ENCODE measurements around the gene HAUS6.
"Not testable (repeated sequence)": the region's sequence is repeated elsewhere in the genome, so short reads cannot be mapped to it uniquely, and the experiment has no call there.

Gene HAUS6

DNA sequence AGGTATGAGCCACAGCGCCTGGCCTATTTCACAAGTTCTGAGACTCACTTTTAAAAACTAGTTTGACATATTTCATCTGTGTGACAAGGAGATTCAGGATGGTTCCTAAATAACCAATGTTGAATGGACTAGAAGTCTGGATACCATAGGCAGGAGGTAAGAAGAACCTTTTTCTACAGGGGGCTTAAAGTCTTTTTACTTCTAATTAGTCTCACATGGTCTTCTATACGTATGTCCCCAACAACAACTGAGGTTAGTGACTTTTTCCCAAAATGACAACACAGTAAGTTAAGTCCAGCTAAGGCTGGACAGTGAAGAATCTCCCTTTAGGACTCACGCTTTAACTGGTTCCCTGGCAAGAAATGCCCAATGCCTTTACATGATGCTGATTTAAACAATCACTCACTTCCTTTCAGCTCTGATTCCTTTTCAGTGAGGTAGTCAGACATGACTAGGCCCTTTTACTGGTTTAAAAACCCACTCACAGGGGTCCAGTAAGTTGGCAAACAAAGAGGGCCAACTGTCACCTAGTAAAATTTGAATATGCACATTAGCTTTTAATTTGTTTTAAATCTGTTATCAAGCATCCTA is 12.1 kb upstream of the HAUS6 start:
- no peaks in the 10 kb centered on the region for H4K20me1 ChIP-seq (ENCODE audit: low read depth, low read length)
- H3K79me2 ChIP-seq (ENCODE audit: insufficient read depth, low read length), result no peaks in the 10 kb centered on the region
- H3K36me3 ChIP-seq (ENCODE audit: low read length), result peaks cover 10% of the 10 kb centered on the region; the same call in 1 of the 2 replicates
- H3K27ac ChIP-seq (ENCODE audit: low read depth, low read length), result no peak overlapping the region
- no peaks in the 10 kb centered on the region for H3F3A ChIP-seq (ENCODE audit: insufficient read depth)
- H3K9me2 ChIP-seq (replicated peaks; ENCODE audit: insufficient read depth, low read length), result no peaks in the 10 kb centered on the region
- no peak overlapping the region for H3K4me3 ChIP-seq (ENCODE audit: insufficient read depth, low read length, poor library complexity, severe bottlenecking)
- H3K9me3 ChIP-seq (ENCODE audit: insufficient read depth, low read length), result no peaks in the 10 kb centered on the region
- no peak overlapping the region for H2AFZ ChIP-seq (ENCODE audit: low read depth, low read length, severe bottlenecking)
- no peak overlapping the region for H3K9ac ChIP-seq (ENCODE audit: low read length)
- no peaks in the 10 kb centered on the region for H3K27me3 ChIP-seq (ENCODE audit: low read length)
- TF ChIP-seq CTCF (IDR thresholded peaks at IDR 0.05; ENCODE audit: insufficient read depth, low read length, poor library complexity, severe bottlenecking) (no peak), EZH2phosphoT487 (conservative IDR thresholded peaks at IDR 0.05; ENCODE audit: low read length) (no peak)
- H3K4me2 ChIP-seq (ENCODE audit: low read depth, low read length, poor library complexity, severe bottlenecking), result no peak overlapping the region

DNA sequence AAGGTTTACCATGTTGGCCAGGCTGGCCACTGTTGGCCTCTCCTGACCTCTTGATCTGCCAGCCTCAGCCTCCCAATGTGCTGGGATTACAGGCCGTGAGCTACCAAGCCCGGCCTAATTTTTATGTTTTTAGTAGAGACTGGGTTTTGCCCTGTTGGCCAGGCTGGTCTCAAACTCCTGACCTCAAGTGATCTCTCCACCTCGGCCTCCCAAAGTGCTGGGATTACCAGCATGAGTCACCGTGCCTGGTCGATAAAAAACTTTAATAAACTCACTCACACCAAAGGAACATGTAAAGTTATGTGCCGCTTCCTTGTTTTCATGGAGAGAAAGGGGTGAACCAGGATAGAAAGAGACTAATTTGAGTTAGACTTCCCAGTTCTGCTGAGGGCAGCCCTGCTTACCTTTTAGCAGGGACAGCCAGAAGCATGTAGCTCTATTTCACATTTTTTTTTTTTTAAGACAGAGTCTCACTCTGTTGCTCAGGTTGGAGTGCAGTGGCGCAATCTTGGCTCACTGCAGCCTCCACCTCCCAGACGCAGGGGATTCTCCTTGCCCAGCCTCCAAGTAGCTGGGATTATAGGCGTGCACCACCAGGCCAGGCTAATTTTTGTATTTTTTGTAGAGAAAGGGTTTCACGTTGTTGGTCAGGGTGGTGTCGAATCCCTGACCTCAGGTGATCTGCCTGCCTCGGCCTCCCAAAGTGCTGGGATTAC is 11.4 kb upstream of the HAUS6 start:
- Histone ChIP-seq H3K27ac (ENCODE audit: low read depth, low read length) (no peak overlapping the region), H4K20me1 (ENCODE audit: low read depth, low read length) (no peaks in the 10 kb centered on the region), H3F3A (ENCODE audit: insufficient read depth) (no peaks in the 10 kb centered on the region), H3K9me2 (replicated peaks; ENCODE audit: insufficient read depth, low read length) (no peaks in the 10 kb centered on the region), H3K36me3 (ENCODE audit: low read length) (peaks cover 8% of the 10 kb centered on the region; the same call in 1 of the 2 replicates), H2AFZ (ENCODE audit: low read depth, low read length, severe bottlenecking) (no peak overlapping the region), H3K27me3 (ENCODE audit: low read length) (no peaks in the 10 kb centered on the region), H3K4me2 (ENCODE audit: low read depth, low read length, poor library complexity, severe bottlenecking) (no peak overlapping the region), H3K79me2 (ENCODE audit: insufficient read depth, low read length) (no peaks in the 10 kb centered on the region), H3K9me3 (ENCODE audit: insufficient read depth, low read length) (no peaks in the 10 kb centered on the region), H3K4me3 (ENCODE audit: insufficient read depth, low read length, poor library complexity, severe bottlenecking) (no peak overlapping the region), H3K9ac (ENCODE audit: low read length) (no peak overlapping the region)
- TF ChIP-seq CTCF (IDR thresholded peaks at IDR 0.05; ENCODE audit: insufficient read depth, low read length, poor library complexity, severe bottlenecking) (no peak), EZH2phosphoT487 (conservative IDR thresholded peaks at IDR 0.05; ENCODE audit: low read length) (no peak)

- H3F3A ChIP-seq (ENCODE audit: insufficient read depth); H3K27me3 ChIP-seq (ENCODE audit: low read length); H3K27ac ChIP-seq (ENCODE audit: low read depth, low read length); H3K79me2 ChIP-seq (ENCODE audit: insufficient read depth, low read length); H3K9ac ChIP-seq (ENCODE audit: low read length); H2AFZ ChIP-seq (ENCODE audit: low read depth, low read length, severe bottlenecking); H3K9me3 ChIP-seq (ENCODE audit: insufficient read depth, low read length); H3K4me3 ChIP-seq (ENCODE audit: insufficient read depth, low read length, poor library complexity, severe bottlenecking); H3K9me2 ChIP-seq (replicated peaks; ENCODE audit: insufficient read depth, low read length); H3K36me3 ChIP-seq (ENCODE audit: low read length); H4K20me1 ChIP-seq (ENCODE audit: low read depth, low read length); H3K4me2 ChIP-seq (ENCODE audit: low read depth, low read length, poor library complexity, severe bottlenecking): not testable (repeated sequence)
Observed at GRCh38 chr9:19113064-19113611, 10.4 kb upstream of the HAUS6 start.

GRCh38 chr9:19108038-19108437 is 5.3 kb upstream of the HAUS6 start:
- no peak overlapping the region for H3K4me2 ChIP-seq (ENCODE audit: low read depth, low read length, poor library complexity, severe bottlenecking)
- no peaks in the 10 kb centered on the region for H3K36me3 ChIP-seq (ENCODE audit: low read length)
- H3K4me3 ChIP-seq (ENCODE audit: insufficient read depth, low read length, poor library complexity, severe bottlenecking), result no peak overlapping the region
- H2AFZ ChIP-seq (ENCODE audit: low read depth, low read length, severe bottlenecking), result no peak overlapping the region
- no peaks in the 10 kb centered on the region for H3K27me3 ChIP-seq (ENCODE audit: low read length)
- TF ChIP-seq EZH2phosphoT487 (conservative IDR thresholded peaks at IDR 0.05; ENCODE audit: low read length), result no peak
- TF ChIP-seq CTCF (IDR thresholded peaks at IDR 0.05; ENCODE audit: insufficient read depth, low read length, poor library complexity, severe bottlenecking), result no peak
- H4K20me1 ChIP-seq (ENCODE audit: low read depth, low read length), result no peaks in the 10 kb centered on the region
- no peaks in the 10 kb centered on the region for H3F3A ChIP-seq (ENCODE audit: insufficient read depth)
- no peaks in the 10 kb centered on the region for H3K9me3 ChIP-seq (ENCODE audit: insufficient read depth, low read length)
- no peak overlapping the region for H3K27ac ChIP-seq (ENCODE audit: low read depth, low read length)
- H3K79me2 ChIP-seq (ENCODE audit: insufficient read depth, low read length), result no peaks in the 10 kb centered on the region
- H3K9me2 ChIP-seq (replicated peaks; ENCODE audit: insufficient read depth, low read length), result no peaks in the 10 kb centered on the region
- no peak overlapping the region for H3K9ac ChIP-seq (ENCODE audit: low read length)

Data from SU-DHL-6 (cell line).